ENCODE measurements around the gene SYT15B.
"Not testable (repeated sequence)": the region's sequence is repeated elsewhere in the genome, so short reads cannot be mapped to it uniquely, and the experiment has no call there.

The SYT15B gene

DNA sequence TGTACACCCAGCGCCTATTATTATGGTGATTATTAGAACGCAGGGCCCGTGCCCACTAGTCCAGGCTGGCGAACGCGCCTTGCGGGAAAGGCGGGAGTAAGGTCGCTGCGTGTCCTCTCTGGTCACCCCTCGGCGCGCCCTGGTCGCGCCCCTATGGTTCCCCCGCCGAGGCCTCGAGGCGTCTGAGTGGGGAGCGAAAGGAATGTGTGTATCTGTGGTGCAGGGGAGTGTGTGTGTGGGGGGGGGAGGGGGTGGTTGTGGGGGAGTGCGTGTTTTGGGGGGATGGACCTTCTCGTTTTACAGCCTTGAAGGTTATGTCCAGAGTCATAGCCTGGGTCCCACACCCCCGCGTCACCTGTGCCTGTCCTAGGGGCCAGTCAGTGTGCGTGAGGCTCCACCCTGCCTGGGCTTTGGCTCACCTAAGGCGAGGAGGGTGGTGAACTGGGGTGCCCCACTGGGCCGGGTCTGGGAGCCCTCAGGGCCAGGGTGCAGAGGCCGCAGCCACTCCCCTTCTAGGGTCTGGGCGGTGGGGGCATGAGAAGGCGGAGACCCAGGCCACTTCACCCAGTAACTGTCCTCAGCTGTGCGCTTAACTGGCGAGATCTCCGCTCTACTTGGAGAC, at the start of gene SYT15B:
SYT15B (minus strand) TSS at position 39 of the 622 bp plus-strand sequence. CDS start 952 bp downstream, outside the sequence.
- not testable (repeated sequence) for DNase-seq

DNA sequence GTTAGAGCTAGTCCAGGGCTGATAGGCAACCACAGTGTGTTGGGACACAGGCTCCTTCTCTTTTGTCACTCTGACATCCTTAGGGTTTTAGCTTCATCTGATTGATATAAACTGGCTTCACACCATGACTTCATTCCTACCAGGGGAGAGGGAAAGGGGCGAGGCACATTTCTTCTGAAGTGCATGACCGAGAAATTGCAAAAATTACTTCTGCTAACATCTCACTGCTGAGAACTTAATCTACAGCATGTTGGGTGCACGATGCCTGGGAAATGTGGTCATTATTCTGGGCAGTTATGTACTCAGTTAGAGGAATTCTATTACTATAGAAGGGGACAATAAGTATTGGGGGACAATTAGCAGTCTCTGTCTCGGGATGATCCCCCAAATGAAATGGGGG, 16.2 kb upstream of the SYT15B start:
- not testable (repeated sequence) for DNase-seq

DNA sequence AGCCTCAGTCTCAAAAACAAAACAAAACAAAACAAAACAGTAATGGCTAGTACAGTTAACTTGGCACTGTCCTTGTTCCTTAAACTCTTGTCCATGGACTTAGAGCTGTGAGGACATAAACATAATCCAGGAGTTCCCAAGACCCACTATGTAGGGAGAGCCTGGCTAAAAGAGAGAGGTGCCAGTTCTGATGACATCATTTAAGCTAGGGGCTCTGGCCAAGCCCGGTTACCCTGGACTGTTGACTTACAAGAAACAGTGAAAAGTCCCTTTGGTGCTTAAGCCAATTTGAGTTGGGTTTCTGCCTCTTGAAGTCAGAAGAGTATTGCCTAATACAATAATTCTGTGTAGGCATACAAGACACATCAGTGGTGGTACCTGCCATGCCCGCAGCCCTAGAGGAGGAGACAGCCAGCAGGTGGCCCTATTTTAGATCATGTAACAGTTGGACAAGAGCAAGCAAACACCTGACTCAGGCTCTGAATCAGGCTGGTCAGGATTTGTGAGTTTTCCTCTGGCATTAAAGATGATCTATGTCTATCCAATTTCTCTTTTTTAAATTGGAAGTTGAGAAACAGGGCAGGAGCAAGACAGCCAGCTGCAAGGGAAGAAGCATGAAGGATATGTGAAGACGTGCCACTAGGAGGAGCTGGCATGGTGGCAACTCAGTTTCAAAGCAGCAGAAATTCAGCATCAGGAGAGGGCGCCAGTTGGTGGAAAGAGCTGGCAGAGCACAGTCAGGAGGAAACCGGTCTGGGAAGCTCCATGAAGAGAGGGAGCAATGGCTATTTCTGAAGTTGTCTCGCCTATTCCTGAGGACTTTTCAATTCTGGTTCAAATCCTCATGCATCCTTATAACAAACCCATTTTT, 12.2 kb upstream of the SYT15B start:
- not testable (repeated sequence) for DNase-seq

DNA sequence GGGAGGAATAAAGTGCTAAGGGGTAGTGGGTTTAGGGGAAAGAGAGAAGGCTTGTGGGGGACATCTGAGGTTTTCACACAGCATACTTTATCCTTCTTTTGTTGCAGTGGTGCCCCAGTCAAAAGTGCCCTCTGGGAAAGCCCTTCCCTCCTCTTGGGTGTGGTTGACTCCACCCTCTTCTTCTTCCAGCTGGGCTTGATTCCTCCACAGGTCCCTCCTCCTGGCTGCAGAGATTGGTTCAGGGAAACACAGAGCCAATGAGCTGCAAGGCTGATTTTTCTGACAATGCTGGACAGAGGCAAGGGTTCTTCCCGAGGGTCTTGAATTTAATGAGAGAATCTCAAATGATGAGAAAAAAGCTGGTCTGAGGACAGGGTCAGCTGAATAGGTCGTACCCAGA, 7.4 kb upstream of the SYT15B start:
- not testable (repeated sequence) for DNase-seq

GRCh38 chr10:47768578-47769115, 5.3 kb upstream of the SYT15B start:
- not testable (repeated sequence) for DNase-seq

GRCh38 chr10:47768085-47768484, 4.7 kb upstream of the SYT15B start:
- DNase-seq, result not testable (repeated sequence)

DNA sequence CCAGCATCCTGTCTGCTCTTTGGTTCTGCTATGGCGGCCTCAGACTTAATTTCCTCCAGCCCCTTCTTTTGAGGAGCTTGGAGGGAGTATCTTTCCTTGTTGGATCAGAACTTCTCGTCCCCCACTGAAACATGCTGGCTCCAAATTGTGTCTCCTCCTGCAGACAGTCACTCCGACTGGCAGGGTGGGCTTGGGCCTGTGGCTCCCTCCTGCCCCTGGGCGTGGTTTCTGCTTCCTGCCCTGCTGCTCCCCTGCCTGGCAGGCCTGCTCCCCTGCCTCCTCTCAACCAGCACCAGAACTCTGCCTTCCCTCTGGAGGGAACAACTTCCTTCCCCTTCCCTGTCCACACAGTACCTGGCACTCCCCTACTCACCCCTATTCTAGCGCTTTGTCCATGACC, 3.8 kb upstream of the SYT15B start:
- DNase-seq, result not testable (repeated sequence)

GRCh38 chr10:47765232-47765631, 1.8 kb upstream of the SYT15B start:
- DNase-seq, result not testable (repeated sequence)

DNA sequence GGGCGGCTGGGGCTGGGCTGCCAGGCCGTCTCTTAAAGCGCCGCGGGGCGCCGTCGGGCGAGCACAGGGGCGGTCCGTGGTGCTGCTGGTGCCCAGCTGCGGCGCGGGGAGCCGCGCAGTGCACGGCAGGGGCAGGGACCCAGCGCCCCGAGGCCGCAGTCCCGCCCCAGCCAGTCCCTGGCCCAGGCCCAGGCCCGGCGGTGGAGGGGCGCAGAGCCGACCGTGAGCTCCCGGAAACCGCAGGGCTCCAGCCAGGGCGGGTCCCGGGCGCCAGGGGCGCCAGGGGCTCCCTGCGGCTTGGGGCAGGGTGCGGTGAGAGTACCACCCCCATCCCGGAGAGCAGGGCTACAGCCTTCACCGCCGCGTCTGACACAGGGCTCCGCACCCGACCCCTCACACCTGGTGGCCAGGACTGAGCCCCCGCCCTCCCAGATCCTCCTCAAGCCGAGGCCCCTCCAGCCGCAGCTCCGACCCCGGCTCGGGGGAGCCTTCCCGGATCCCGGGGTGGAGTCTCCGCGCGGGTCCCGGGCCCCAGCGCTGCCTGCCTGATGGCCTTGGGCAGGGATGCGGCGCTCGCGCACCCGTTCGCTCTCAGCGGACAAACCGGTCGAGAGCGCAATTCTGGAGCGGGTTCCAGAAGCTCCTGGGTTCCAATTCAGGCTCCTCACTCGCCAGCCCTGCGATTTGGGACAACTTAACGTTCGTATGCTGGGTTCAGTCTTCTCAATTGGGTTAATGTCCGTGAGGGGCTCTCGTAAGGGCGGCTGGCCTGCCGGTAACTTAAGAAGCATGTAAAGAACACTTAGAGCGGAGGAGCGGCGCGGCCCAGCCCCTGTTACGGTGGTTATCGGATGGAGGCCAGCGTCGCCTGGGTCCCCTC, 478 bp downstream of the SYT15B start:
- DNase-seq, result not testable (repeated sequence)

DNA sequence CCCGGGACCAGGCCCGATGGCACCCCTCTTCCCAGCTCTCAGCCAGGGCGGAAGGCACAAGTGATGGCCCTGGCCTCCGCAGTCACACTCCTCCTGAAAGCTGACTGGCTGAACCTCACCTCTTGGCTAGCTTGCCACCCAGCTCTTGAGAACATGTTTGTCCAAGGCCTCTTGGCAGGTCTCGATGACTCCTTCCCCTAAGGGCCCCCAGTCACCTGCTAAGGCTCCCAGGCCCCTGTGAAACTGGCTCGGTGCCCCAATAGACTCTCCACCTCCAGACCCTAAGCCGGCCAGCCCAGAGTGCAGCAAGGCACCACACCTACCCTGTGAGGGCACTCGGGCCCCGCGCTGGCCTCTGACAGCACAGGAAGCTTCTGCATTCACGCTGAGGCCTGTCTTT, 4.5 kb downstream of the SYT15B start:
- not testable (repeated sequence) for DNase-seq

DNA sequence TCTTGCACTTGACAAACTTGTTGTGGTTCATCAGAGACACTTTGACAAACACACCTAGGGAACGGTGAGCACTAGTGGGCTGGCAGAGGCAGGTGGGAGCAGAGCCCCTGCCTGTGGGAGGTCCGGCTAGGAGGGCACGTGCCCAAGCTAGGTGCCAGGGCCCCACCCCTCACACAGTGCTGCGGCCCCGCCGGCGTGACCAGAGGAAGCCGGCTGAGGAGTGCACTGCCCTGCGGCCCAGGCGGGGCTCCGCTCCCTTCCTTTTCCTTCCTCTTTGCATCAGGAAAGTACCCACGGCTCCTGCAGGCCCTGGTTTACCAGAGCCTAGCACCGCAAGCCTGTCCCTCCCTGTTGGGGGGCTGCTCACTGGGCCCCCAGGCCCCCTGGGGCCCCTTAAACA, 7.2 kb downstream of the SYT15B start:
- DNase-seq, result not testable (repeated sequence)

DNA sequence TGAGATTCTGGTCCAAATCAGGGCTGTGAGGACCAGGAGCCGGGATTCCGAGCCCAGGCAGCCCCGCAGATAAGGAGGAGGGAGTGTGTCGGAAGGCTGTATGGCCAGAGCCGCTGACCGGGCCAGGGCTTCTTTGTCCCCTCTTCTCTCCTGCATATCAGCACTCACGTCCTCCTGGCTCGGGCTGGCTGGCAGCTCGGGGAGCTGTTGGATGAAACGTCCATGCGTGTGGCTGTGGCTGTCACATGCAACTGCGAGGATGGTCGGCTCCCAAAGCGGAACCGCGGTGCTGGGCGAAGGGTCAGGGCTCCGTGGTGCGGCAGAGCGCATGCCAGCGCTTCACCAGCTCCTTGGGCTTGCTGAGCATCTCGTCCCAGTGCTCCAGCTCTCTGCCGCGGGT, 9.5 kb downstream of the SYT15B start:
- DNase-seq, result not testable (repeated sequence)

DNA sequence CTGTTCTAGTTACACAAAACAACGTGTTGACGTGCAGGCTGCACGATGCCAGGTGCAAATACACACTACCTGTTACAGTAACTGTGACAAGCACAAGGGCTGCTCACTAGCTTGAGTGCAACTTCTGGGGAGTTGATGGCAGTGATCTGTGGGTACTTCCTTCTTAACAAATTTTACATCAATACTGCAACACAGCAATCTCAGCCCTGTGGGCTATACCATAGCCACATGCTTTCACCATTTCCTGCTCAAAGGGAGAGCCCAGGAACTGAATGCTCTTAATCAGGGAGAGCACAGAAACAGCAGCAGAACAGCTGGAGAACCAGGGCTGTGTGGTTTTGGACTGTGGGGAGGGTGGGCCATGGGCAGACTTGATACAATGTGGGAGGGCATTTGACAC, 10.2 kb downstream of the SYT15B start:
- DNase-seq, result not testable (repeated sequence)

- DNase-seq, result not testable (repeated sequence)
These were observed 11.6 kb downstream of the SYT15B start for GRCh38 chr10:47751821-47752220.

DNA sequence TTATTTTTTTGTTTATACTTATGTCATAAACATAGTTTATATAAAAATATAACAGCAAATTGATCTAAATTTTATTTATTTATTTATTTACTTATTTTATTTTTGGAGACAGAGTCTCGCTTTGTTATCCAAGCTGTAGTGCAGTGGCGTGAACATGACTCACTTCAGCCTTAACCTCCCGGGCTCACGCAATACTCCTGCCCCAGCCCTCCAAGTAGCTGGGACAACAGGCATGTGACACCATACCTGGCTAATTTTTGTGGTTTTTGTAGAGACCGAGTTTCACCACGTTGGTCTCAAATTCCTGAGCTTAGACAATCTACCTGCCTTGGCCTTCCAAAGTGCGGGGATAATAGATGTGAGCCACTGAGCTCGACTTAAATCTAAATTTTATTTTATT, 13.0 kb downstream of the SYT15B start:
- DNase-seq, result not testable (repeated sequence)

- DNase-seq, result not testable (repeated sequence)
These were observed 16.5 kb downstream of the SYT15B start for GRCh38 chr10:47746780-47747376.

- not testable (repeated sequence) for DNase-seq
These were observed 18.5 kb downstream of the SYT15B start for GRCh38 chr10:47744881-47745280.

GRCh38 chr10:47743611-47744550, 19.5 kb downstream of the SYT15B start:
- not testable (repeated sequence) for DNase-seq

GRCh38 chr10:47740868-47741267, 22.5 kb downstream of the SYT15B start:
- DNase-seq, result not testable (repeated sequence)

DNA sequence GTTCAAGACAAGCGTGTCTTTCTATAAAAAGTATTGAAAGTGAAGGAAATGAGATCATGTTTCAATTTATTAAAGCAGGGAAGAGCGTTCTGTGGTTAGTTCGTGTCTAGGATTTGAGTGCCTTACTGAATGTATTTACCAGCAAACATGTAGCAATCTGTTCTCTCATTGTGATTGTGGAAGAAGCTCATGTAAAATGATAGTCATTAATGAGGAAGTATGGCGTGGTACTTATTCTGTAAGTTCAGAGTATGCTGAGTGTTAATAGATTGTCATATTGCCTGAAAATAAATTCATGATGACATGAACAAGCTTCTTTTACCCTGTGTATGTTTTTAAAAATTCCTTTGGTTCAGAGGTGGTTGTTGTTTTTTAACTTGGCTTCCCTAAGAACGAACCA, 32.5 kb downstream of the SYT15B start:
- not testable (repeated sequence) for DNase-seq

DNA sequence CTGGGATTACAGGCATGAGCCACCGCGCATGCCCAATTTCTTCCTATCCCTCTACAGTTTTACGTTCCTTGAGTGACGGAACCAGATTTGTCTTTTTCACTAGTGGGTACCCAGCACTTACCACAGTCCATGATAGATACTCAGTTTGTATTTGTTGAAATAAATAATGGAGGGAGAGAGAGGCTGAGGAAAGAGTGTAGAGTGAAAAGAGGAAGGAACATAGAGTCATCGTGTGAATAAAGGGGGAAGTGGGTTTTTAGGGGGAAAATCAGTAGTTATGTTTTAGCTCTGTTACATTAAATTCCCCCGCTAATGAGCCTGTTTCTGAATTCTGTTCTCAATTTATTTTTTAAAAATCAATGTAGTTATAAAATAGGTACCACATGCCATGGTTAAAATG, 37.7 kb downstream of the SYT15B start:
- DNase-seq, result not testable (repeated sequence)

All from KG1 (cell line).